ENCODE results near the gene SUPT6H.

SUPT6H gene

GRCh38 chr17:28705728-28706334 lies 43.8 kb downstream of the SUPT6H start:
- DNase-seq (ENCODE audit: low read depth): no peak
- no peak for TF ChIP-seq CTCF (IDR thresholded peaks at IDR 0.05; ENCODE audit: control insufficient read depth, extremely low read depth, insufficient read depth)
- H3K4me3 ChIP-seq (ENCODE audit: low read depth, low read length): no peak overlapping the region

GRCh38 chr17:28706471-28707338 lies 44.7 kb downstream of the SUPT6H start:
- peak; percentile 26; the same call in 1 of the 2 replicates for TF ChIP-seq CTCF (IDR thresholded peaks at IDR 0.05; ENCODE audit: control insufficient read depth, extremely low read depth, insufficient read depth)
- no peak for DNase-seq (ENCODE audit: low read depth)
- H3K4me3 ChIP-seq (ENCODE audit: low read depth, low read length): no peak overlapping the region

GRCh38 chr17:28707339-28707720 lies 45.3 kb downstream of the SUPT6H start:
- no peak for DNase-seq (ENCODE audit: low read depth)
- TF ChIP-seq CTCF (IDR thresholded peaks at IDR 0.05; ENCODE audit: control insufficient read depth, extremely low read depth, insufficient read depth): no peak
- no peak overlapping the region for H3K4me3 ChIP-seq (ENCODE audit: low read depth, low read length)

GRCh38 chr17:28710861-28711722 lies 49.1 kb downstream of the SUPT6H start:
- no peak for DNase-seq (ENCODE audit: low read depth)
- H3K4me3 ChIP-seq (ENCODE audit: low read depth, low read length): no peak overlapping the region
- no peak for TF ChIP-seq CTCF (IDR thresholded peaks at IDR 0.05; ENCODE audit: control insufficient read depth, extremely low read depth, insufficient read depth)

- DNase-seq (ENCODE audit: low read depth): no peak
- no peak within 1 kb of the TSS for H3K4me3 ChIP-seq (ENCODE audit: low read depth, low read length)
- no peak for TF ChIP-seq CTCF (IDR thresholded peaks at IDR 0.05; ENCODE audit: control insufficient read depth, extremely low read depth, insufficient read depth)
Measured at GRCh38 chr17:28711723-28712031, 49.7 kb downstream of the SUPT6H start, which contains the start of gene PROCA1. Gene PROCA1, minus strand, starts transcription at chr17:28711888. Its CDS starts 228 bp downstream, at chr17:28711660.

GRCh38 chr17:28712032-28712704 lies 50.2 kb downstream of the SUPT6H start:
- no peak for DNase-seq (ENCODE audit: low read depth)
- H3K4me3 ChIP-seq (ENCODE audit: low read depth, low read length): no peak overlapping the region
- no peak for TF ChIP-seq CTCF (IDR thresholded peaks at IDR 0.05; ENCODE audit: control insufficient read depth, extremely low read depth, insufficient read depth)
